Natural killer cell (primary cell): ENCODE measurements around the gene MRPL19. TPM values are rescaled to one million over a fixed set of nuclear protein-coding genes. Genes with fewer than 3 reads are reported as not detected.

Source experiments
- ATAC-seq, 3 donors: fragments of 150-1000 bp in 2 of 3; fragments of 200-7000 bp in 1 of 3; cut with Tn5 transposase; 1 replicate in 1 of 3; 2 replicates in 2 of 3; pipeline ENCODE4 v1.10.0; 2021; ENCODE audit warnings: mild to moderate bottlenecking in 2 of 3, moderate library complexity in 2 of 3
- DNase-seq, 2 donors: peaks; one replicate each; pipeline versions ENCODE4 v3.0.0 to v3.0.0-alpha.2; 2013 to 2021; ENCODE audit warnings: mixed read lengths in 1 of 2
- H3K27ac ChIP-seq: one replicate; pipeline ENCODE4 v1.5.1; 2013; ENCODE audit warnings: mild to moderate bottlenecking, low read length
- H3K27me3 ChIP-seq: one replicate; pipeline ENCODE4 v1.6.1; 2013; ENCODE audit warnings: low read length; ENCODE audit not compliant: control insufficient read depth, insufficient read depth
- H3K36me3 ChIP-seq: one replicate; pipeline ENCODE4 v1.6.1; 2013; ENCODE audit warnings: low read length; ENCODE audit not compliant: control insufficient read depth, insufficient read depth
- H3K4me1 ChIP-seq: one replicate; pipeline ENCODE4 v1.6.1; 2013; ENCODE audit warnings: low read length; ENCODE audit not compliant: control insufficient read depth, insufficient read depth
- H3K4me3 ChIP-seq: one replicate; pipeline ENCODE4 v1.5.1; 2013; ENCODE audit warnings: low read length
- H3K9me3 ChIP-seq: one replicate; pipeline ENCODE4 v1.6.1; 2013; ENCODE audit warnings: low read length; ENCODE audit not compliant: control insufficient read depth, insufficient read depth
- H3K27ac Mint-ChIP-seq, 2 donors: one replicate each; pipeline ENCODE4 v1.8.0; 2022; ENCODE audit warnings: mild to moderate bottlenecking in 2 of 2, mixed read lengths in 2 of 2, moderate library complexity in 1 of 2
- H3K27me3 Mint-ChIP-seq, 2 donors: one replicate each; pipeline ENCODE4 v1.8.0; 2022; ENCODE audit warnings: low read depth in 2 of 2, mixed read lengths in 2 of 2
- H3K36me3 Mint-ChIP-seq: one replicate; pipeline ENCODE4 v1.8.0; 2022; ENCODE audit warnings: mixed read lengths
- H3K4me1 Mint-ChIP-seq, 2 donors: one replicate each; pipeline ENCODE4 v1.8.0; 2022; ENCODE audit warnings: mixed read lengths in 2 of 2
- H3K4me3 Mint-ChIP-seq: one replicate; pipeline ENCODE4 v1.8.0; 2022; ENCODE audit warnings: mild to moderate bottlenecking, moderate library complexity, mixed read lengths
- H3K9me3 Mint-ChIP-seq, 2 donors: one replicate each; pipeline ENCODE4 v1.8.0; 2022; ENCODE audit warnings: mixed read lengths in 2 of 2
- WGBS: methylation state at CpG from one replicate; pipeline ENCODE4 v1.1.7; 2013; ENCODE audit warnings: missing lambda C conversion rate; ENCODE audit not compliant: insufficient coverage; 5-methylcytosine and 5-hydroxymethylcytosine counted together
- intact Hi-C: fragments of 100-400 bp; cut with micrococcal nuclease; formaldehyde crosslinking; loops from one replicate; pipeline ENCODE4 v1.14.2; 2022
- total RNA-seq, 4 donors: library from RNA; stranded (reverse); fragments of 120-200 nt in 1 of 4; gene quantifications; one replicate each; pipeline versions ENCODE4 v1.2.3 to v1.2.4, GENCODE V29; 2013 to 2022
- TF ChIP-seq, protein P1 (sequence below): fragments of 200-600 bp; IDR thresholded peaks from one replicate; pipeline ENCODE4 v1.8.0; 2022; ENCODE audit warnings: antibody characterized with exemption

The MRPL19 gene
- total RNA-seq, 3 donors from 2014 or later (not counting 1 experiment from before 2014, with no cell fraction given) = 11.9 to 22.9 (median 17.8) TPM

DNA sequence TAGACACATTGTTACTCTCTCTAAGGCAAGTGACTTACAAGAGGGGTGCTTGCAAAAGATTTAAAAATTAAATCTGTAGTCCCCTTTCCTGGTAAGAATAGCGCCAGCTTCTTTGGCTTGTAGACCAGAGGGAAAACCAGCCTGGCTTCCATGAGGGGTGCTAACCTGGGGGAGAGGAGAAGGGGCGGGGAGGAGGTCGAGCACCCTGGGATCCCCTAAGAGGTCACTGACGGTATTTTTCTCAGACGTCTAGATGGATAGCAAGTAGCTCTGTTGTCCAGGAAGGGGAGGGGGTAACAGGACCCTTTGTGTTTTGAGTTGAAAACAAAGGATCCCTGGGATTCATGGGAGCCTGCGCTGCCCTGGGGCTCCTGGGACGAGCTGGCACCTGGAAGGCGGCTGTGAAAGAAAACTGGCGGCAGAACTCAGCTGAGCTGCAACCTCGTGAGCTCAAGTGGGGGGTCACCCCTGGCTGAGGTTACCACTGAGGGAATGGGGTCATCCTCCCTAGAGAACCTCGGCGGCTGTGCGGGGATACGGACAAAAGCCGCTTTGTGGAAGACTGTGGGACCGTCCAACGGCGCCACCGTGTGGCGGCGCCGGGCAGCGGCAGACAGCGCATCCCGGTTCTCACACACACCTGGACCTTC lies 37.8 kb upstream of the MRPL19 start:
- Mint-ChIP-seq H3K4me1 (peaks cover 0 to 5% of the 10 kb centered on the region in 2 donors), H3K4me3 (no peak overlapping the region), H3K36me3 (no peaks in the 10 kb centered on the region), H3K27ac (no peak overlapping the region), H3K27me3 (peaks cover 47 to 72% of the 10 kb centered on the region in 2 donors), H3K9me3 (no peaks in the 10 kb centered on the region)
- H3K27ac ChIP-seq = no peak overlapping the region
- TF ChIP-seq, protein P1, sequence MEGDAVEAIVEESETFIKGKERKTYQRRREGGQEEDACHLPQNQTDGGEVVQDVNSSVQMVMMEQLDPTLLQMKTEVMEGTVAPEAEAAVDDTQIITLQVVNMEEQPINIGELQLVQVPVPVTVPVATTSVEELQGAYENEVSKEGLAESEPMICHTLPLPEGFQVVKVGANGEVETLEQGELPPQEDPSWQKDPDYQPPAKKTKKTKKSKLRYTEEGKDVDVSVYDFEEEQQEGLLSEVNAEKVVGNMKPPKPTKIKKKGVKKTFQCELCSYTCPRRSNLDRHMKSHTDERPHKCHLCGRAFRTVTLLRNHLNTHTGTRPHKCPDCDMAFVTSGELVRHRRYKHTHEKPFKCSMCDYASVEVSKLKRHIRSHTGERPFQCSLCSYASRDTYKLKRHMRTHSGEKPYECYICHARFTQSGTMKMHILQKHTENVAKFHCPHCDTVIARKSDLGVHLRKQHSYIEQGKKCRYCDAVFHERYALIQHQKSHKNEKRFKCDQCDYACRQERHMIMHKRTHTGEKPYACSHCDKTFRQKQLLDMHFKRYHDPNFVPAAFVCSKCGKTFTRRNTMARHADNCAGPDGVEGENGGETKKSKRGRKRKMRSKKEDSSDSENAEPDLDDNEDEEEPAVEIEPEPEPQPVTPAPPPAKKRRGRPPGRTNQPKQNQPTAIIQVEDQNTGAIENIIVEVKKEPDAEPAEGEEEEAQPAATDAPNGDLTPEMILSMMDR = peak; percentile 69
- ATAC-seq (peak; percentile 54 to 90 (median 73)), DNase-seq (peak; percentile 26 to 70)
- no peaks in the 10 kb centered on the region for H3K36me3 ChIP-seq
- peaks cover 4% of the 10 kb centered on the region for H3K4me1 ChIP-seq
- peaks cover 13% of the 10 kb centered on the region for H3K27me3 ChIP-seq
- WGBS = 12% methylated on average over 25 of the region's 25 CpGs
- H3K4me3 ChIP-seq = no peak overlapping the region
- intact Hi-C loops = loop anchor here (1.0 kb wide), 1 partner anchor 690 kb away; no protein-coding TSS in a partner anchor
- no peaks in the 10 kb centered on the region for H3K9me3 ChIP-seq

DNA sequence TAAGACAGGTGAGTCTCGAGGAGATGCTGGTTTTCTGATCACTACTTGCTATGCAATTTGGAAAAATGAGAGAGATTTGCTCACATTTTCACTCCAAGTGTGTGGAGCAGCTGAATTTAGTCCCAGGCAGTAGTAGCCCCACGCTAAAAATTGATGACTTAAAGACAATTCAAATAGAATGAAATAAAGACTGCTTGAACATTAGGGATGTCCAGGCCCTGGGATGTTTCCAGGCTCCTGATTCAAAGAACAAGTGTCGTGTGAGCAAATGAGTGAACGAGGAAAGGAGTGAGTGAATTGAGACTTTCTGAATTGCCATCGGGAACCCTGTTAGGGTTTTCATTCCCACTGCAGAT lies 37.3 kb upstream of the MRPL19 start:
- H3K27me3 Mint-ChIP-seq = peaks cover 47 to 67% of the 10 kb centered on the region in 2 donors
- peaks cover 4% of the 10 kb centered on the region for H3K4me1 ChIP-seq
- H3K36me3 ChIP-seq = no peaks in the 10 kb centered on the region
- H3K27me3 ChIP-seq = peaks cover 13% of the 10 kb centered on the region
- TF ChIP-seq, protein P1 = peak; percentile 4
- H3K27ac Mint-ChIP-seq = no peak overlapping the region
- H3K27ac ChIP-seq = no peak overlapping the region
- no peaks in the 10 kb centered on the region for H3K36me3 Mint-ChIP-seq
- ATAC-seq = no peak
- H3K9me3 Mint-ChIP-seq = no peaks in the 10 kb centered on the region
- WGBS = 44% methylated on average over 5 of the region's 5 CpGs
- H3K9me3 ChIP-seq = no peaks in the 10 kb centered on the region
- no peak overlapping the region for H3K4me3 ChIP-seq
- intact Hi-C loops = loop anchor here (1.0 kb wide), 1 partner anchor 690 kb away; no protein-coding TSS in a partner anchor
- DNase-seq = no peak
- no peak overlapping the region for H3K4me3 Mint-ChIP-seq
- peaks cover 0 to 5% of the 10 kb centered on the region in 2 donors for H3K4me1 Mint-ChIP-seq

DNA sequence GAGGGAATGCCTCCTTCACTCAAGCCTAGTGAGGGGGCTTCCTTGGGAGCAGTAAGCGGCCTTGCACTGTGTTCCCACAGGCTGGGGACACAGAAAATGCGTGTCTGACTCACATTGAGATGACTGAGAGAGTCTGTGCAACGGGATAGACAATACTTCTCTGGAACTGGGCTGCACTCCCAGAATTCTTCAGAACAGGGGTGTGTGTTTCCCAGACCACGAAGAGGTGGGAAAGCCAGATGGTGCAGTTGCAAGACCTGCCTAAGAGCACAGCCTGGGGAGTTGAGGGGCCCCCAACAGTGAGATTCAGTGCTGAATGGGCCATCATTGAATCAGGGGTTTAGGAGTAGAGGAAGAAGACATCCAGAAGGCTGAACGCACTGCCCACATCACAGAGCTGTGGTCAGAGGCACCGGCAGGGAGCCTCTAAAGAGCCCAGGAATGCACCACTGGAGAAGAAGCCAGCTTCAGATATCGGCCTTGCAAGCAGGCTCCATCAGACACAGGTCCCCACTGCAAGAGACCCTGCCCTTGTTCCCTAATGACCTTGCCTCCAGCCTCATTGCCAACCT lies 36.6 kb upstream of the MRPL19 start:
- H3K27me3 Mint-ChIP-seq = peaks cover 42 to 60% of the 10 kb centered on the region in 2 donors
- H3K4me1 Mint-ChIP-seq = peaks cover 0 to 5% of the 10 kb centered on the region in 2 donors
- ATAC-seq (no peak), DNase-seq (no peak)
- Histone ChIP-seq H3K4me1 (peaks cover 4% of the 10 kb centered on the region), H3K27ac (no peak overlapping the region), H3K4me3 (no peak overlapping the region), H3K36me3 (no peaks in the 10 kb centered on the region), H3K9me3 (no peaks in the 10 kb centered on the region), H3K27me3 (peaks cover 13% of the 10 kb centered on the region)
- TF ChIP-seq, protein P1 = no peak
- intact Hi-C loops = loop anchor here (1.0 kb wide), 1 partner anchor 691 kb away; no protein-coding TSS in a partner anchor
- no peak overlapping the region for H3K4me3 Mint-ChIP-seq
- H3K27ac Mint-ChIP-seq = no peak overlapping the region
- no peaks in the 10 kb centered on the region for H3K36me3 Mint-ChIP-seq
- 65% methylated on average over 7 of the region's 7 CpGs for WGBS
- no peaks in the 10 kb centered on the region for H3K9me3 Mint-ChIP-seq
